VCaP (cell line): ENCODE measurements around the gene METTL18.

Experiments
- H3K27ac ChIP-seq: fragments of 450-650 bp; 2 replicates; pipeline ENCODE4 v1.5.1; 2017
- CTCF ChIP-seq: fragments of 450-650 bp; conservative IDR thresholded peaks from 2 replicates; pipeline ENCODE4 v1.5.1; 2017; ENCODE audit warnings: mild to moderate bottlenecking, moderate library complexity

METTL18 gene

GRCh38 chr1:169785267-169785666 is 9.4 kb downstream of the METTL18 start:
- H3K27ac ChIP-seq: no peak overlapping the region
- no peak for TF ChIP-seq CTCF

- no peak for TF ChIP-seq CTCF
- no peak overlapping the region for H3K27ac ChIP-seq
Observed at GRCh38 chr1:169784102-169784501, 10.6 kb downstream of the METTL18 start.

GRCh38 chr1:169782596-169782995 is 12.1 kb downstream of the METTL18 start:
- no peak for TF ChIP-seq CTCF
- H3K27ac ChIP-seq: no peak overlapping the region

- no peak for TF ChIP-seq CTCF
Observed at GRCh38 chr1:169779970-169780369, 14.7 kb downstream of the METTL18 start.

GRCh38 chr1:169779150-169779549 is 15.6 kb downstream of the METTL18 start:
- H3K27ac ChIP-seq: peak overlapping the region; percentile 62
- TF ChIP-seq CTCF: no peak

More at GRCh38 chr1:169779970-169780369, 14.7 kb downstream of the METTL18 start:
- H3K27ac ChIP-seq: peak overlapping the region; percentile 62

GRCh38 chr1:169776440-169776839 is 18.3 kb downstream of the METTL18 start:
- H3K27ac ChIP-seq: no peak overlapping the region
- no peak for TF ChIP-seq CTCF

- no peak overlapping the region for H3K27ac ChIP-seq
- TF ChIP-seq CTCF: no peak
Observed at GRCh38 chr1:169768161-169768560, 26.5 kb downstream of the METTL18 start.
